Muscle layer of duodenum (tissue), 2 donors: ENCODE measurements around the gene GPRASP2.
A peak's percentile ranks its signal among the peaks of the same experiment; 100 is the strongest.
"Not testable (repeated sequence)": the region's sequence is repeated elsewhere in the genome, so short reads cannot be mapped to it uniquely, and the experiment has no call there.

Source experiments
- H3K27ac ChIP-seq: one replicate; pipeline ENCODE4 v1.7.0; 2013; ENCODE audit warnings: mild to moderate bottlenecking, low read length
- H3K27me3 ChIP-seq: one replicate; pipeline ENCODE4 v1.7.0; 2013; ENCODE audit warnings: low read depth, mild to moderate bottlenecking, control low read depth, low read length
- H3K36me3 ChIP-seq, 2 donors: one replicate each; pipeline ENCODE4 v1.7.0; 2013; ENCODE audit warnings: low read length in 2 of 2, control low read depth in 1 of 2, mild to moderate bottlenecking in 1 of 2; ENCODE audit not compliant: insufficient read depth in 2 of 2, control insufficient read depth in 1 of 2
- H3K4me1 ChIP-seq, 2 donors: one replicate each; pipeline ENCODE4 v1.7.0; 2013; ENCODE audit warnings: low read length in 2 of 2, mild to moderate bottlenecking in 2 of 2, control low read depth in 1 of 2, moderate library complexity in 1 of 2; ENCODE audit not compliant: insufficient read depth in 2 of 2, control insufficient read depth in 1 of 2
- H3K4me3 ChIP-seq, 2 donors: one replicate each; pipeline ENCODE4 v1.7.0; 2013; ENCODE audit warnings: low read length in 2 of 2, low read depth in 1 of 2, mild to moderate bottlenecking in 1 of 2
- H3K9me3 ChIP-seq, 2 donors: one replicate each; pipeline ENCODE4 v1.7.0; 2013; ENCODE audit warnings: low read length in 2 of 2, control low read depth in 1 of 2, mild to moderate bottlenecking in 1 of 2; ENCODE audit not compliant: control insufficient read depth in 1 of 2
- donor health status: healthy.

The GPRASP2 gene

DNA sequence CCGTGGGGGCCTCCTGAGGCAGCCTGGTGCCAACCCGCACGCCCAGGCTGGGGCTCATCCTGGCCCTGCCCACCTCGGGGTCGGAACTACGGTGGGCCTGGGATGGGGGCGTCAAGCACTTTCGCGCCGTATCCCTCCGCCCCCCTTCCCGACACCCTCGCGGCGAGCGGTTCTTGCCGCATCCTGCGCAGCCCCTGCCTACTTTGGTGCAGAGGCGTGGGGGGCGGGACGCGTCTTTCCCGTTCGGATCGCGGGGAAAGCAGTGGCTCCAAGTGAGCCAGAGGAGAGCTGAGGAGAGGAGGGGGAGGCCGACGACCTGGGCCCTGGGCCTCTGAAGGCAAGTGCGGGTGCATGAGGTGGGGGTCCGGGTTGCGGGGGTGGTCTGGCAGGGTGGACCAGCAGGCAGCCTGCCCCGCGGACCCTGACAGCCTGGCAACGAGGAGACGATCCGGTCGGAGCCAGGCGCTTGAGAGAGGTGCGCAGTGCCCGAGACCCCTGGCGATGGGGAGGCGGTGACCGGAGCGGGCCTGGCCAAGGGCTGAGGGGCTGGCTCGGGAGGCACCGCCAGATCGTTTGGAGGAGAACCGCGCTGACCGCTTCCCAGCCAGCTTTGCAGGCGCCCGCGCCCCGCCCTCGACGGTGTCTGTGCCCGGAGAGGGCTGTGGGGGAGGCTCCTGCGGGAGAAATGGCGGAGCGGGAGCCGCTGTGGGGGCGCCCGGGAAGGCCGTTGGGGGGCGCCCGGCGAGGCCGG is at the start of gene GPRASP2:
Gene GPRASP2 (plus strand): TSS at position 233 of the 751 bp plus-strand sequence. CDS start 2,422 bp downstream, outside the sequence.
- no peaks in the 10 kb centered on the region for H3K27me3 ChIP-seq
- H3K27ac ChIP-seq: peak within 1 kb of the TSS; percentile 74
- H3K9me3 ChIP-seq: no peaks in the 10 kb centered on the region
- H3K4me3 ChIP-seq: peak within 1 kb of the TSS; percentile 72 to 74
- H3K4me1 ChIP-seq: no peaks in the 10 kb centered on the region
- H3K36me3 ChIP-seq: no peaks in the 10 kb centered on the region

DNA sequence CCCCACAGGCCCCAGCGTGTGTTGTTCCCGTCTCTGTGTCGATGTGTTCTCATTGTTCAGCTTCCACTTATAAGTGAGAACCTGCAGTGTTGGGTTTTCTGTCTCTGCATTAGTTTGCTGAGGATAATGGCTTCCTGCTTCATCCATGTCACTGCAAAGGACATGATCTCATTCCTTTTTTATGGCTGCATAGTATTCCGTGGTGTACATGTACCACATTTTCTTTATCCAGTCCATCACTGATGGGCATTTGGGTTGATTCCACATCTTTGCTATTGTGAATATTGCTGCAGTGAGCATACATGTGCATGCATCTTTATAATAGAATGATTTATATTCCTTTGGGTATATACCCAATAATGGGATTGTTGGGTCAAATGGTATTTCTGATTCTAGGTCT is 48.4 kb upstream of the GPRASP2 start:
- H3K27me3 ChIP-seq, H3K36me3 ChIP-seq, H3K4me1 ChIP-seq, H3K27ac ChIP-seq, H3K4me3 ChIP-seq, H3K9me3 ChIP-seq: not testable (repeated sequence)

DNA sequence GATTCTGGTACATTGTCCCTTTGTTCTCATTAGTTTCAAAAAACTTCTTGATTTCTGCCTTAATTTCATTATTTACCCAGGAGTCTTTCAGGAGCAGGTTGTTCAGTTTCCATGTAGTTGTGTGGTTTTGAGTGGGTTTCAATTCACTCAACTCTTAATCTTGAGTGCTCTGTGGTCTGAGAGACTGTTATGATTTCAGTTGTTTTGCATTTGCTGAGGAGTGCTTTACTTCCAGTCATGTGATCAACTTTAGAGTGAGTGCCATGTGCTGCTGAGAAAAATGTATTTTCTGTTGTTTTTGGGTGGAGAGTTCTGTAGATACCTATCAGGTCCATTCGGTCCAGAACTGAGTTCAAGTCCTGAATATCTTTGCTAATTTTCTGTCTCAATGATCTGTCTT is 45.2 kb upstream of the GPRASP2 start:
- not testable (repeated sequence) for H3K27me3 ChIP-seq, H3K9me3 ChIP-seq, H3K4me3 ChIP-seq, H3K27ac ChIP-seq, H3K36me3 ChIP-seq, H3K4me1 ChIP-seq

DNA sequence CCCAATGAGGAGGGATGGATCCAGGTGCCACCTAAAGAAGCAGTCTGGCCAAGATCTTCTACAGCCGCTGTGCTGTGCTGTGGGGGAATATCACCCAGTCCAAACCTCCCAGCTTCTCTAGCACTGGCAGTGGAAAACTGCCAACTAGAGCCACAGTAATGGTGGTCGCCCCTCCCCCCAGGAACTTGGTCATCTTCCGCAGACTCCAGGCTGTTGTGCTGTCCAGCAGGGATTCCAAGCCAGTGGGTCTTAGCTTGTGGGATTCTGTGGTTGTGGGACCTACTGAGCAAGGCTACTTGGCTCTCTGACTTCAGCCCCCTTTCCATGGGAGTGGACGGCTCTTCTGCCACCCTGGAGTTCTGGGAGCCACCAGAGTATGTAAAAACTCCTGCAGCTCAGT is 42.7 kb upstream of the GPRASP2 start:
- Histone ChIP-seq H3K27ac (no peak overlapping the region), H3K27me3 (no peaks in the 10 kb centered on the region), H3K9me3 (no peaks in the 10 kb centered on the region), H3K36me3 (no peaks in the 10 kb centered on the region), H3K4me1 (no peaks in the 10 kb centered on the region), H3K4me3 (no peak overlapping the region)

DNA sequence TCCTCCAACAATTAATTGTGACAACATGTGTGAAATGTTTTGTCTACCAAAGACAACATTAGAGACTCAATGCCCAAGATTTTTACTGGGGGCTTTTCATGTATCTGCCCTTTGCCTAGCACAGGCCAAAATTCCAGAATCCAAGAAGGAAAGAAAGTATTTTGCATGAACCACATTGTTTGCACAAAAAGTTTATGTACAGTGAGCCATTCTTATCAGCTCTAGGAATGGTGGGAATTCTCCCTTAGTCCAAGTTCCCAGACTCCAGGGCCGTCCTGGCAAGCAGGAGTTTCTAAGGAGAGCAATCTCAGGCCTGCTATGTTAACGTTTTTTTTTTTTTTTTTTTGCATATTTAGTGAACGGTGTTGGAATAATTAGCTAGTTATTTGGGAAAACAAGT is 39.4 kb upstream of the GPRASP2 start:
- Histone ChIP-seq H3K27ac (no peak overlapping the region), H3K4me3 (no peak overlapping the region), H3K27me3 (no peaks in the 10 kb centered on the region), H3K9me3 (no peaks in the 10 kb centered on the region), H3K36me3 (no peaks in the 10 kb centered on the region), H3K4me1 (no peaks in the 10 kb centered on the region)

GRCh38 chrX:102677479-102677878 is 34.8 kb upstream of the GPRASP2 start:
- H3K27ac ChIP-seq, H3K27me3 ChIP-seq, H3K9me3 ChIP-seq, H3K4me1 ChIP-seq, H3K36me3 ChIP-seq, H3K4me3 ChIP-seq: not testable (repeated sequence)

DNA sequence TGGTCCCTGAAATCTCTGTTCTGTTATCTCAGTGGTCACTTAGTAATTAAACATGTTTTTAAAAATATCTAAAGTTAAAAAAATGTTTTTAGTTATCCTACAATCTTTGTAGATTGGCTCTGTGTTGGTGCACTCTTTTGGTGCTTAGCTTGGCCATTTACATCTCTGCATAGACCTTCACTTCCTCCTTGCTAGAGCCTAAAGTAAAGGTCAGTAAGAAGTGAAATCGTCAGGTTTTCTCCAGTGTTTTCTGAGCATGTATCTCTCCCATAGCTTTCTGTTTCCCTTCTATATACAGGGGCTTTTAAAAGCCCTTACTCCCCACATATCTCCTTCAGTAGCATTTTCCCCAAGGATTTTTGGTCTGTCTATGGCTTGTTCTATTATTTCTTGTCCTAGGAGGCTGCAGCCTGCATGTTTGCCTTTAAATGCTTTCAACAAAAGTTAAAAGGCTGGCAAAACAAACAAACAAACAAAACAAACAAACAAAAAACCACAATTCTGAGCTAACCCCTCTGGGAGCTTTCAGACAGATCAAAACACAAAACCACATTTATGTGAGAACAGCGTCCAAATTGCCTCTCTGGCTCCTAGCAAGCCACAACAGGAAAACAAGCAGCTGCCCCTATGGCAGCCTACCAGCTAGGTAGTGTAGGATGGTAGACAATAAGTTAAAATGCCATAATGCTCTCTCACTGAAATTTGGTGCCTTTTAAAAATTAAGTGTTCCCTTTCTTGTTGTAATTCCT is 27.3 kb upstream of the GPRASP2 start:
- H3K4me1 ChIP-seq: no peaks in the 10 kb centered on the region
- no peaks in the 10 kb centered on the region for H3K27me3 ChIP-seq
- no peak overlapping the region for H3K27ac ChIP-seq
- peaks cover 0 to 9% of the 10 kb centered on the region in 2 donors for H3K9me3 ChIP-seq
- no peak overlapping the region for H3K4me3 ChIP-seq
- H3K36me3 ChIP-seq: peaks cover 0 to 10% of the 10 kb centered on the region in 2 donors

- Histone ChIP-seq H3K9me3 (no peaks in the 10 kb centered on the region), H3K36me3 (no peaks in the 10 kb centered on the region), H3K27ac (no peak overlapping the region), H3K4me1 (no peaks in the 10 kb centered on the region), H3K4me3 (no peak overlapping the region), H3K27me3 (no peaks in the 10 kb centered on the region)
These were observed 17.5 kb upstream of the GPRASP2 start for GRCh38 chrX:102694749-102695148.

DNA sequence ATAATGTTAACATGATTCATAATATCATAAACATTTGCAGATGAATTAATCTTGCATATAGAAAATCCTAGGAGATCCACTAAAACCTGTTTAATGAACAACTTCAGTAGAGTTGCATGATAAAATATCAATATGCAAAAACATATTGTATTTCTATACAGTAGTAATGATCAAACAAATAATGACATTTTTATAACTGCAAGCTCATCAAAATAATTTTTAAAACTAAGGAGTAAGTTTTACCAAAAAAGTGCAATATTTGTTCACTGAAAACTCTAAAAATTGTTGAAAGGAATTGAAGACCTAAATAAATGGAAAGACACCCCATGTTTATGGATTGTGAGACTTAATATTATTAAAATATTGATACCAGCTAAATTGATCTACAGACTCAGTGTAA is 15.9 kb upstream of the GPRASP2 start:
- no peak overlapping the region for H3K27ac ChIP-seq

GRCh38 chrX:102697494-102697893 is 14.8 kb upstream of the GPRASP2 start:
- Histone ChIP-seq H3K9me3 (no peaks in the 10 kb centered on the region), H3K36me3 (no peaks in the 10 kb centered on the region), H3K4me1 (no peaks in the 10 kb centered on the region), H3K27me3 (no peaks in the 10 kb centered on the region), H3K4me3 (no peak overlapping the region), H3K27ac (no peak overlapping the region)

More for the DNA sequence above, 15.9 kb upstream of the GPRASP2 start:
- H3K4me3 ChIP-seq: no peak overlapping the region
- H3K36me3 ChIP-seq: no peaks in the 10 kb centered on the region
- no peaks in the 10 kb centered on the region for H3K27me3 ChIP-seq
- no peaks in the 10 kb centered on the region for H3K9me3 ChIP-seq
- no peaks in the 10 kb centered on the region for H3K4me1 ChIP-seq

DNA sequence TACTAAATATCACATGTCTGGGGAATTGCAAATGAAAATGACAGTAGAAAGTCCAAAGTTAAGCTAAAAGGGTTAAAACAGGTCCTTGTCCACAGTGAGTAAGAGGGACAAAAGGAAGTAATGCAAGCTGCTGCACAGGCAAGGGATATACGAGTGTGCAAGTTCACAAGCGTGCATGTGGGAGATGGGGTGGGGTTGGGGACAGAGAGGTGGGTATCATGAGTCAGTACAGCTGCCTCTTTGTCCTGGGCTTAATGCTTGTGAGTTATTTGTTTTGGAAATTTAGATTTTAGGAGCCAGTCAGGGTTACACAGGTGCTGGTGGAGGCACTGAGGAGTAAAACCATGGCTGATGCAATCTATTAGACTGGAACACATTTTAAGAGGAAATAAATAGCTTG is 3.3 kb upstream of the GPRASP2 start:
- Histone ChIP-seq H3K27ac (no peak overlapping the region), H3K4me3 (no peak overlapping the region), H3K36me3 (no peaks in the 10 kb centered on the region), H3K9me3 (no peaks in the 10 kb centered on the region), H3K27me3 (no peaks in the 10 kb centered on the region), H3K4me1 (no peaks in the 10 kb centered on the region)

DNA sequence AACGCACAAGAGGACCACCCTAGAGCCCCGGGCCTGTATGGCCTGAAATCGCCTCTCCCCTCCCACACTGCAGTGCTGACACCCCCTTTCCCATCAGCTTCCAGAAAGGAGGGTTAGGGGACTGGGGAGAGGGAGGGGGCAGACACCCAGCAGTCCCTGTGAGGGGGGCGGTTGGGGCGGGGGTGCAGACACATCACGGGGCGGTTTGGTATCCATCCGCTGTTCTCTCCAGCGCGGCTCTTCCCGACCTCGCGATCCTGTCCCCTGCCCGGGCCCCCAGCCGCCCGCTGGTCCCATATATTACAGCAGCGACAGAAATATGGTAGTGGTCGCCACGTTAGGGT is 404 bp upstream of the GPRASP2 start:
- Histone ChIP-seq H3K9me3 (no peaks in the 10 kb centered on the region), H3K27ac (no peak overlapping the region), H3K27me3 (no peaks in the 10 kb centered on the region), H3K36me3 (no peaks in the 10 kb centered on the region), H3K4me1 (no peaks in the 10 kb centered on the region), H3K4me3 (peak overlapping the region; percentile 21 to 74)
